Activated T-helper 17 cell treated with anti-CD3 and anti-CD28 coated beads, Interleukin-2, amount 50 U/mL, for 72 hours (primary cell): ENCODE data around the gene LRBA. TPM values are rescaled to one million over a fixed set of nuclear protein-coding genes. Genes with fewer than 3 reads are reported as not detected.

ENCODE experiments used
- ATAC-seq: fragments of 150-1000 bp; cut with Tn5 transposase; replicated peaks from 2 replicates; pipeline ENCODE4 v1.10.0; 2021; ENCODE audit warnings: mild to moderate bottlenecking, moderate library complexity
- H3K27ac Mint-ChIP-seq: one replicate; pipeline ENCODE4 v1.8.0; 2022; ENCODE audit warnings: mixed read lengths
- H3K27me3 Mint-ChIP-seq: one replicate; pipeline ENCODE4 v1.8.0; 2022; ENCODE audit warnings: mixed read lengths
- H3K36me3 Mint-ChIP-seq: one replicate; pipeline ENCODE4 v1.8.0; 2022; ENCODE audit warnings: low read depth, mild to moderate bottlenecking, mixed read lengths
- H3K4me1 Mint-ChIP-seq: one replicate; pipeline ENCODE4 v1.8.0; 2022; ENCODE audit warnings: mixed read lengths
- H3K4me3 Mint-ChIP-seq: one replicate; pipeline ENCODE4 v1.8.0; 2022; ENCODE audit warnings: mild to moderate bottlenecking, mixed read lengths
- H3K9me3 Mint-ChIP-seq: one replicate; pipeline ENCODE4 v1.8.0; 2022; ENCODE audit warnings: mixed read lengths
- total RNA-seq, 2 donors: library from RNA; stranded (reverse); gene quantifications; one replicate each; pipeline ENCODE4 v1.2.3, GENCODE V29; 2022

Gene LRBA
- total RNA-seq, 2 donors from 2014 or later: 65.2 to 83.4 TPM

DNA sequence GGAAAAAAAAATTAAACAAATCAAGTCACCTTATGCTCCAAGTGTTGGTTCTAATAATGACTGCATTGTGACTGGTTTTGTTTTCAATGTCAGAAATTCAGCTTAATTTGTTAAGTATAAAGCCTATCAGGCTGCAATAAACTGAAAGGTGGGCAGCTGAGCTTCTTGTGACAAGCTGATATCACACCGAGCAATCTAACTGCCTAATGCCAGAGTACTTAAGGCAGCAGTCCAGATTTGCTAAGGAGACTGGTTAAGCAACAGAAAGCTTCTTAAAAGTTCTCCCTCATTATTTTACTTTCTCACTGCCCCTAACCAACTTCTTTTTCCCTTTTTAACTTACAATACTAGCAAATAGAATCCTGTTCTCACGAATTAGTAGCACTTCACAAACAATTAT lies 232.2 kb downstream of the LRBA start:
- Mint-ChIP-seq H3K27ac (no peak overlapping the region), H3K36me3 (peaks cover 26% of the 10 kb centered on the region), H3K4me1 (no peaks in the 10 kb centered on the region), H3K4me3 (no peak overlapping the region), H3K27me3 (no peaks in the 10 kb centered on the region), H3K9me3 (no peaks in the 10 kb centered on the region)
- no peak for ATAC-seq

DNA sequence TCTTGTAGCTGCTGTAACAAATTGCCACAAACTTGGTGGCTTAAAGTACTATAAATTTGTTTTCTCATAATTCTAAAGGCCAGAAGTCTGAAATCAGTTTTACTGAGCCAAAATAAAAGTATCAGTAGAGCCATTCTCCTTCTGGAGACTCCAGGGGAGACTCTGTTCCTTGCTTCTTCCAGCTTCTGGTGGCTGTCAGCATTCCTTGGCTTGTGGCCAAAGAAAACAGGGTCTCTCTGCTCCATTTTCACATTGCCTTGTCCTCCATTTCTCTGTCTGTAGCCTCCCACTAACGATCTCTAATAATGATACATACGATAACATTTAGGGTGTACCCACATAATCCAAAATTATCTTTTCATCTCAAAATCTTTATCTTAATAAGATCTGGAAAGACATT lies 232.8 kb downstream of the LRBA start:
- ATAC-seq: no peak
- no peak overlapping the region for H3K4me3 Mint-ChIP-seq
- no peaks in the 10 kb centered on the region for H3K27me3 Mint-ChIP-seq
- H3K27ac Mint-ChIP-seq: no peak overlapping the region
- no peaks in the 10 kb centered on the region for H3K4me1 Mint-ChIP-seq
- peaks cover 22% of the 10 kb centered on the region for H3K36me3 Mint-ChIP-seq
- no peaks in the 10 kb centered on the region for H3K9me3 Mint-ChIP-seq

DNA sequence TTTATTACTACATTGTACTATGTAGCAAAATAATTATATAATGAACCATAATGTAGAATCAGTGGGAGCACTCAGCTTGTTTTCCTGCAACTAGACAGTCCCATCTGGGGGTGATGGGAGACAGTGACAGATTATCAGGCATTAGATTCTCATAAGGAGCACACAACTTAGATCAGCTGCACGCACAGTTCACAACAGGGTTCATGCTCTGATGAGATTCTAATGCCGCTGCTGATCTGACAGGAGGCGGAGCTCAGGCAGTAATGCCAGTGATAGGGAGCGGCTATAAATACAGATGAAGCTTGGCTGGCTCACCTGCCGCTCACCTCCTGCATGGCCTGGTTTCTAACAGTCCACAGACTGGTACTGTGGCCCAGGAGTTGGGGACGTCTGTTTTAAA lies 233.9 kb downstream of the LRBA start:
- Mint-ChIP-seq H3K27ac (no peak overlapping the region), H3K27me3 (no peaks in the 10 kb centered on the region), H3K36me3 (peaks cover 18% of the 10 kb centered on the region), H3K4me1 (no peaks in the 10 kb centered on the region), H3K9me3 (no peaks in the 10 kb centered on the region), H3K4me3 (no peak overlapping the region)
- ATAC-seq: no peak

DNA sequence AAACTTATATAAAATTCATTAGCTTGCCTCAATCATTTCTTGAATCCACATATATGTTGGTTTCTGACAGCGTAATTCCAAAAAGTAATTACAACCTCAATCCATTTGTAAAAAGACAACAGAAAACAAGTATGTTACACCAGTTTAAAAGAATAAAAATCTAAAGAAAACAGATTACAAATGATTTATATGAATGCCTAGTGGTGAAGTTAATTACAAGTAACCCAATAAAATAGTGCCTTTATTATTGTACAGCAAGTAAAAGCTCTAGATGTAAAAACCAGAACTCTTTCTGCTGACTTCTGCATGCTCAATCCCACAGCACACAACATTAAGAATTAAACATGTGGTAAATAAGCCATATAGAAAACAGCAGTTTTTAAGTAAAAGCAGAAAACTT lies 235.4 kb downstream of the LRBA start:
- no peaks in the 10 kb centered on the region for H3K9me3 Mint-ChIP-seq
- ATAC-seq: no peak
- H3K27me3 Mint-ChIP-seq: no peaks in the 10 kb centered on the region
- H3K36me3 Mint-ChIP-seq: peaks cover 33% of the 10 kb centered on the region
- H3K4me3 Mint-ChIP-seq: no peak overlapping the region
- H3K27ac Mint-ChIP-seq: no peak overlapping the region
- no peaks in the 10 kb centered on the region for H3K4me1 Mint-ChIP-seq

DNA sequence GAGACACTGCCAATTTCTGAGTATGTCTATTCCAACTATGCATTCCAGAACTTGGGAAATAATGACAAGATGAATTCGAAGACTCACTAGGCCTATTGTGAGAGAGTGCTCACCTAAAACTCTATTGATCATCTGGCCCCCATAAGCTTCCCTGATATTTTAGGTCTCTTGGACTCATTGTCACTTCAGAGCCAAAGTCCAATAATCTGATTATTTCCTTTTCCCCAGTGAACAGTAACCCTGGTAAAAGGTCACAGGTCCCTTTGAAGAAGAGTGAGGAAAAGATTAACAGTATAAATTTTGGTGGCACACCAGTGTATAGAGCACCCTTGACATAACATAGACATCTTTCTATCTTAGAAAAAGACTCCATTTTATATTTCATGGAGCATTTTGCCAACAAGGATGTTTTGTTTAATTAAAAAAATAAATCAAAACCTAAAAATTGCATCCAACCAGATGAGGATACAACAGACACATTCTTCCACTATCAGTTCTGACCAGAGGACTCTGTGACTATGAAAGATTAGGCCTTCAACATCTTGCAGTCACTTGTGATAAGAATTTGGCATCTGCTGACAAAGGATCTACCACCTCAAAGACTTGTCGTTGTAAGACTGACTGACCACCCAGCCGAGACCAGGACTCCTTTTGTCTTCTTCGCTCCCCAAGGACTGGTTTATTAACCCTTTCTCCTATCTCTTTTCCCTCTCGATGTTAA lies 241.2 kb downstream of the LRBA start:
- no peaks in the 10 kb centered on the region for H3K9me3 Mint-ChIP-seq
- no peak for ATAC-seq
- peaks cover 38% of the 10 kb centered on the region for H3K36me3 Mint-ChIP-seq
- H3K4me1 Mint-ChIP-seq: peaks cover 16% of the 10 kb centered on the region
- no peak overlapping the region for H3K4me3 Mint-ChIP-seq
- H3K27me3 Mint-ChIP-seq: no peaks in the 10 kb centered on the region
- H3K27ac Mint-ChIP-seq: no peak overlapping the region

DNA sequence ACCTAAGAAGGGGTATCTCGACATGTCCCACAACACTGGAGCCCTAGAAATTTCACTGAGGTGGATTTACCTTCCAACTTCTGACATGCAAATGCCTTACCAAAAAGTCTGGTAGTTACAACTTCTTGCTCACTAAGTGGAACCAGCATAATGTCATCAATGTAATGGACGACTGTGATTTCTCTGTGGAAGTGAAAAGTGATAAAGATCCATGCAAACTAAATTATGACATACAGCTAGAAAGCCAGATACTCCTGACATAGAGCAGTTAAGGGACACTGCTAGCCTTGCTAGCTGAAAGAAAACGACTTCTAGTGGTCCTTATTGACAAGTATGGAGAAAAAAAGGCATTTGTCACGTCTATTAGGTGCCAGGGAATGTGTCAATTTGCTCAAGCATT lies 242.1 kb downstream of the LRBA start:
- no peak for ATAC-seq
- no peaks in the 10 kb centered on the region for H3K27me3 Mint-ChIP-seq
- H3K9me3 Mint-ChIP-seq: no peaks in the 10 kb centered on the region
- peaks cover 19% of the 10 kb centered on the region for H3K4me1 Mint-ChIP-seq
- peaks cover 38% of the 10 kb centered on the region for H3K36me3 Mint-ChIP-seq
- H3K4me3 Mint-ChIP-seq: no peak overlapping the region
- H3K27ac Mint-ChIP-seq: no peak overlapping the region

DNA sequence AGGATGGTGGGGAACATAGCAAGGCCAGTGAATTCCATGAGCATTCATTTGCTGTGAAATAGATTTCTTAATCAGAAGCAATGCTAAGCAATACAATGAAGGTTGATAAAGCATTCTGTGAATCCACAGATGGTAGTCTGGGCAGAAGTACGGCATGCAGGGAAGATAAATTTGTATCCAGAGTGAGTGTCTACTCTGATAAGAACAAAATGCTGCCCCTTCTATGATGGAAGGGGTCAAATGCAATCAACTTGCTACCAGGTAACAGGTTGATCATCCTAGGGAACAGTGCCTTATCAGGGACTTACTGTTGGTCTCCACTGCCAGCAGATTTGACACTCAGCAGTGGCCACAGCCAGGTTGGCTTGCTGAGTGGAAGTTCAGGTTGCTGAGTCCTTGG lies 243.7 kb downstream of the LRBA start:
- Mint-ChIP-seq H3K36me3 (peaks cover 38% of the 10 kb centered on the region), H3K27me3 (no peaks in the 10 kb centered on the region), H3K4me3 (no peak overlapping the region), H3K9me3 (no peaks in the 10 kb centered on the region), H3K27ac (no peak overlapping the region), H3K4me1 (peaks cover 19% of the 10 kb centered on the region)
- ATAC-seq: no peak

DNA sequence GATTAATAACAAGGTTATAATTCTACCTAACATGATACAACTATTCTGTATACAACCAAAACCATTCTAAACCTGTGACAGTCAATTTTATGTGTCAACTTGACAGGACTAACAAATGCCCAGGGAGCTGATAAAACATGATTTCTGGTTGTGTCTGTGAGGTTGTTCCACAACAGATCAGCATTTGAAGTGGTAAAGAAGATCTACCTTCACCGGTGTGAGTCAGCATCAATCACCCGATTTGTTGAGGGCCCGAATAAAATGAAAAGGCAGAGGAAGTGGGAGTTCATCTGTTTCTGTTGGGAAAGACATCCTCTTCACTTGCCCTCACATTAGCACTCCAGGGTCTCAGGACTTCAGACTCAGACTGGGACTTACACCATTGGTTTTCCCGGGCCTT lies 245.2 kb downstream of the LRBA start:
- ATAC-seq: peak; percentile 63
- H3K4me3 Mint-ChIP-seq: peak overlapping the region; percentile 9
- H3K27ac Mint-ChIP-seq: peak overlapping the region; percentile 81
- no peaks in the 10 kb centered on the region for H3K9me3 Mint-ChIP-seq
- peaks cover 28% of the 10 kb centered on the region for H3K36me3 Mint-ChIP-seq
- no peaks in the 10 kb centered on the region for H3K27me3 Mint-ChIP-seq
- peaks cover 19% of the 10 kb centered on the region for H3K4me1 Mint-ChIP-seq

DNA sequence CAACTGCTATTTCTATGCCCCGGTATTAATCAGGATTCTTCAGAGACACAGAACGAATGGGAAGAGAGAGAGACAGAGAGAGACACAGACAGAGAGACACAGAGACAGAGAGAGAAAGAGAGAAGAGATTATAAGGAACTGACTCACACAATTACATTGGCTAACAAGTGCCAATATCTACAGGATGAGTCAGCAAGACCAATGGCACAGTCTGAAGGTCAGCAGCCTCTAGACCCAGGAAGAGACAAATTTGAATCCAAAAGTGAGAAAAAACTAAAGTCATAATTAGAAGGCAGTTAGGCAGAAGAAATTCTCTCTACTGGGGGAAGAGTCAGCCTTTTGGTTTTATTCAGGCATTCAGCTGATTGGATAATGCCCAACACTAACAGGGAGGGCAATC lies 245.8 kb downstream of the LRBA start:
- Mint-ChIP-seq H3K36me3 (peaks cover 32% of the 10 kb centered on the region), H3K9me3 (no peaks in the 10 kb centered on the region), H3K27me3 (no peaks in the 10 kb centered on the region), H3K4me3 (peak overlapping the region; percentile 9), H3K4me1 (peaks cover 19% of the 10 kb centered on the region), H3K27ac (peak overlapping the region; percentile 81)
- peak; percentile 79 for ATAC-seq

DNA sequence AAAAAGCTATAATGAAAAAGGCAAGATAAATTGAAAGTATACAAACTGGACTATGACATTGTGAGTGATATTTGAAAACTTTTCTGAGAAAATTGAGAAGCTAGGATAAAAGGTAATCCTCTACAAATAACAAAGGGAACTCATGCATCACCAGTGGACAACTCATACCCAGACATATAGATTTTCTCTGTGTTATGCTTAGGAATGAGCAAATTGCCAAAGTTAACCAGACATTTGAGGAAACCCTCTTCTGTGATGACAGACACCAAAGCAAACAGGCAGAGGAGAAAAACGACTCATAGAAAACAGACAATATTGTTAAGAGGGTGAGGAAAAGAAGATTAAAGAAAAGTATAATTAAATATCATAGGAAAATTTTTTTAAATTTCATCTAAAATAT lies 246.6 kb downstream of the LRBA start:
- Mint-ChIP-seq H3K27ac (peak overlapping the region; percentile 10), H3K9me3 (no peaks in the 10 kb centered on the region), H3K4me1 (peaks cover 19% of the 10 kb centered on the region)

DNA sequence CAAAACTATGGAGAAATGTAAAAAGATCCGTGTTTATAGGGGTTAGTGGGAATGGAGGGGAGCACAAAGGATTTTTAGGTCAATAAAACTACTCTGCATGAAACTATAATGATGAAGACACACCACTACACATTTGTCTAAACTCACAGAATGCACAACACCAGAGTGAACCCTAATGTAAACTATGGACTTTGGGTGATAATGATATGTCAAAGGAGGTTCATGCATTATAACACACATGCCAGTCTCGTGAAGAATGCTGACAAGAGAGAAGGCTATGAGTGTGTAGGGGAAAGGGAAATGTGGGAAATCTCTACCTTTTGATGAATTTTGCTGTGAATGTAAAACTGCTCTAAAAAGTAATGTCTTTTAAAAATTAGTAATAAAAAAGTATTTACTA lies 249.9 kb downstream of the LRBA start:
- H3K27me3 Mint-ChIP-seq: no peaks in the 10 kb centered on the region
- H3K36me3 Mint-ChIP-seq: peaks cover 28% of the 10 kb centered on the region
- peaks cover 19% of the 10 kb centered on the region for H3K4me1 Mint-ChIP-seq
- no peak overlapping the region for H3K4me3 Mint-ChIP-seq
- H3K9me3 Mint-ChIP-seq: no peaks in the 10 kb centered on the region
- ATAC-seq: no peak
- H3K27ac Mint-ChIP-seq: no peak overlapping the region

More for the DNA sequence above, 246.6 kb downstream of the LRBA start:
- H3K36me3 Mint-ChIP-seq: peaks cover 27% of the 10 kb centered on the region
- no peaks in the 10 kb centered on the region for H3K27me3 Mint-ChIP-seq
- ATAC-seq: peak; percentile 29
- no peak overlapping the region for H3K4me3 Mint-ChIP-seq

DNA sequence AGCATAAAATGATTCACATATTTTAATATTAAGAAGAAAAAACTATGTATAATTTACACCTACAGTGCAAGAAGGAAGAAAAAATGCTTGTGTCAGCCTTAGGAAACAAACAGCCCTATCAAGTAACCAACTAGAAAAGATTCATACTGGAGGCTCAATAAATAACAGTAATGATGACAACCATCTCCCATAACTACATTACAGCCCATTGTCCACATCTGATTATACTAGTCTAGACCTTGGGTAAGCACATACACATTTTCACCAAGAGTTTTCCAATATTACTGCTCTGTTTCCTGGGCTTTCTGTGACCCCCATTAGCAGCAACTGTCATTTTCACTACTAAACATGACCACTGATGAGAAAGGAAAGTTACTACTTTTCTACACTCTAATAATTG lies 263.4 kb downstream of the LRBA start:
- Mint-ChIP-seq H3K27me3 (no peaks in the 10 kb centered on the region), H3K9me3 (no peaks in the 10 kb centered on the region), H3K27ac (no peak overlapping the region), H3K4me1 (peaks cover 5% of the 10 kb centered on the region), H3K4me3 (no peak overlapping the region), H3K36me3 (peaks cover 31% of the 10 kb centered on the region)
- no peak for ATAC-seq

DNA sequence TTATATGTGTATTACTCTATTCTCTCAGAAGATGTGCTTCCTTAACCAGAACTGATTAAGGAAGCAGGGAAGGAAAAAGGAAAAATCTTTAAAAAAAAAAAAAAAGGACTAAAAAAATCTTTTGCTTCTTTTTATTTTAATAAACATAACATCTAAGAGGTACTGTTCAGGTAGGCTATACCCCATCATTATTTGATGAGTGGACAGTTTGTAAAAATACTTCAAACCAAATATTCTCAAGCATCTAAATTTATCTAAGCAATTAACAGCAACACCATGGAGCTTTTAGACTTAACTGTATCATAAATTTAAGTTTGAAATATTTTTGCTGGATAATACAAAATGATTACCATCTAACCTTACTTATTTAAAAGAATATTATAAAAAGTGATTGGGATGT lies 264.3 kb downstream of the LRBA start:
- Mint-ChIP-seq H3K36me3 (peaks cover 37% of the 10 kb centered on the region), H3K27me3 (no peaks in the 10 kb centered on the region), H3K9me3 (no peaks in the 10 kb centered on the region), H3K4me1 (peaks cover 5% of the 10 kb centered on the region), H3K4me3 (no peak overlapping the region), H3K27ac (no peak overlapping the region)
- no peak for ATAC-seq

DNA sequence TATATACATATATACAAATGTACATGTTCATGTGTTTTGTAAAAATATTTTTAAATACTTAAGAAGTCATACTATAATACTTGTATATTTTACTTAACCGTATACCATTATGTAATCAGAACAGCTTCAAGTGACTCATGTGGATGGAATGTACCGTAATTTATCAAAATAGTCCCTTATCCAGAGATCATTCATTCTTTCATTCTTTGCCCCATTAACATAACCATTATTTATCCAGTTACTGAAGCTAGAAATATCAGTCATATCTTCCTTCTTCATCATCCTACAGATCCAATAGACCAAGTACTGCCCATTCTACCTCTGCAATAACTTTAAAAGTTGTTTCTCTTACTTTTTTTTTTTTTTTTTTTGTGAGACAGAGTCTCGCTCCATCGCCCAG lies 268.9 kb downstream of the LRBA start:
- peaks cover 5% of the 10 kb centered on the region for H3K4me1 Mint-ChIP-seq
- H3K36me3 Mint-ChIP-seq: peaks cover 28% of the 10 kb centered on the region
- no peaks in the 10 kb centered on the region for H3K27me3 Mint-ChIP-seq
- H3K4me3 Mint-ChIP-seq: no peak overlapping the region
- ATAC-seq: no peak
- H3K27ac Mint-ChIP-seq: no peak overlapping the region
- no peaks in the 10 kb centered on the region for H3K9me3 Mint-ChIP-seq

DNA sequence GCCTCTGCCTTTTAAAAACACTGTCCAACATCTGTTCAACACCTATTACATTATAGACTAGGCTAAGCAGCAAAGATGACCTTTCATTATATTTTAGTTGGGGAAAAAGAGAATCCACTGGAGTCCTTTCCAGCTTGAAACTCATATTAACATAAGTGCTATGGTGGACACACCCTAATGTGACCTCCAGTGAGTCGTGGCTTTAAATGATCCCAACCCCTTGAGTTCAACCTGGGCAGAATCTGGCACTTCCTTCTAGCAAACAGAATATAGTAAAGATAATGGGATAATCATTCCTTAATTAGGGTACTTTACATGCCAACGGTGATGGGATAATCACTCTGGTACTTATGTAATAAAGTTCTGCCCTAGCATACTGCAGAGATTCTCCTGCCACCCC lies 270.5 kb downstream of the LRBA start:
- H3K36me3 Mint-ChIP-seq: peaks cover 41% of the 10 kb centered on the region
- H3K27me3 Mint-ChIP-seq: no peaks in the 10 kb centered on the region
- no peak for ATAC-seq
- H3K4me1 Mint-ChIP-seq: peaks cover 5% of the 10 kb centered on the region
- H3K4me3 Mint-ChIP-seq: no peak overlapping the region
- peaks cover 4% of the 10 kb centered on the region for H3K9me3 Mint-ChIP-seq
- no peak overlapping the region for H3K27ac Mint-ChIP-seq
